GM13977 (cell line): ENCODE measurements around the gene TMEM217.

Experiments
- DNase-seq: peaks from one replicate; pipeline ENCODE4 v3.0.0; 2012; ENCODE audit warnings: low spot score
- CTCF ChIP-seq: IDR thresholded peaks from 2 replicates; pipeline ENCODE4 v1.5.1; 2012; ENCODE audit warnings: mild to moderate bottlenecking, control low read depth; ENCODE audit not compliant: insufficient read depth; ENCODE audit errors: extremely low read depth, missing control alignments
- in situ Hi-C: fragments of 300-500 bp; cut with MboI; formaldehyde crosslinking; loops from one replicate; pipeline ENCODE4 v1.12.0; 2022; ENCODE audit warnings: low sequenced_read_pairs, low pct_unique_long_range_greater_than_20kb, mixed read lengths, inconsistent platforms; ENCODE audit not compliant: unreplicated experiment

The TMEM217 gene

GRCh38 chr6:37272834-37273566 lies 15.1 kb upstream of the TMEM217 start:
- DNase-seq: no peak
- no peak for TF ChIP-seq CTCF
- in situ Hi-C loops: no loop called here

GRCh38 chr6:37269105-37269504 lies 11.2 kb upstream of the TMEM217 start:
- TF ChIP-seq CTCF: no peak
- DNase-seq: no peak
- in situ Hi-C loops: no loop called here

- in situ Hi-C loops: no loop called here
- no peak for DNase-seq
- no peak for TF ChIP-seq CTCF
Observed at GRCh38 chr6:37265860-37266259, 7.9 kb upstream of the TMEM217 start.

- DNase-seq: no peak
- in situ Hi-C loops: no loop called here
- no peak for TF ChIP-seq CTCF
Observed at GRCh38 chr6:37265001-37265400, 7.1 kb upstream of the TMEM217 start.

- TF ChIP-seq CTCF: no peak
- in situ Hi-C loops: no loop called here
- no peak for DNase-seq
Observed at GRCh38 chr6:37262446-37263026, 4.6 kb upstream of the TMEM217 start.

- DNase-seq: no peak
- TF ChIP-seq CTCF: no peak
- in situ Hi-C loops: no loop called here
Observed at GRCh38 chr6:37261198-37261597, 3.3 kb upstream of the TMEM217 start.
